IMR-90 (cell line): ENCODE measurements around the gene PLA2G1B.

Experiments
- BHLHE40 ChIP-seq: fragments of 150-350 bp; IDR thresholded peaks from 2 replicates; pipeline ENCODE4 v1.6.1; 2016; ENCODE audit warnings: mild to moderate bottlenecking, low read depth, low read length
- CTCF ChIP-seq: conservative IDR thresholded peaks from 2 replicates; pipeline ENCODE4 v1.5.1; 2012; ENCODE audit warnings: mild to moderate bottlenecking, low read depth, low read length, improper control_type of control experiment
- FOS ChIP-seq: fragments of 150-350 bp; IDR thresholded peaks from 2 replicates; pipeline ENCODE4 v1.6.1; 2016; ENCODE audit warnings: low read depth, low read length
- POLR2A ChIP-seq: IDR thresholded peaks from 2 replicates; pipeline ENCODE4 v1.6.1; 2012; ENCODE audit warnings: mild to moderate bottlenecking, low read depth, low read length

GRCh38 chr12:120352117-120352516, 24.5 kb upstream of the PLA2G1B start:
- TF ChIP-seq POLR2A (no peak), BHLHE40 (no peak), CTCF (no peak), FOS (no peak)
